Measurements from ENCODE around the gene EXOC4.
"Not testable (repeated sequence)": the region's sequence is repeated elsewhere in the genome, so short reads cannot be mapped to it uniquely, and the experiment has no call there.

EXOC4 gene

GRCh38 chr7:133275446-133276095, 22.7 kb downstream of the EXOC4 start:
- no peak for DNase-seq (ENCODE audit: low read depth)

GRCh38 chr7:133278975-133279374, 26.1 kb downstream of the EXOC4 start:
- not testable (repeated sequence) for DNase-seq (ENCODE audit: low read depth)

GRCh38 chr7:133282094-133282493, 29.2 kb downstream of the EXOC4 start:
- no peak for DNase-seq (ENCODE audit: low read depth)

- DNase-seq (ENCODE audit: low read depth): no peak
These were observed 31.2 kb downstream of the EXOC4 start for GRCh38 chr7:133284092-133284491.

- DNase-seq (ENCODE audit: low read depth): no peak
These were observed 36.1 kb downstream of the EXOC4 start for GRCh38 chr7:133288970-133289369.

GRCh38 chr7:133290041-133290440, 37.2 kb downstream of the EXOC4 start:
- DNase-seq (ENCODE audit: low read depth): no peak

GRCh38 chr7:133290676-133291333, 37.9 kb downstream of the EXOC4 start:
- no peak for DNase-seq (ENCODE audit: low read depth)

- DNase-seq (ENCODE audit: low read depth): no peak
These were observed 39.8 kb downstream of the EXOC4 start for GRCh38 chr7:133292631-133293030.

- no peak for DNase-seq (ENCODE audit: low read depth)
These were observed 40.7 kb downstream of the EXOC4 start for GRCh38 chr7:133293384-133294160.

GRCh38 chr7:133294234-133294633, 41.4 kb downstream of the EXOC4 start:
- DNase-seq (ENCODE audit: low read depth): no peak

- DNase-seq (ENCODE audit: low read depth): no peak
These were observed 42.6 kb downstream of the EXOC4 start for GRCh38 chr7:133295484-133295883.

- no peak for DNase-seq (ENCODE audit: low read depth)
These were observed 44.2 kb downstream of the EXOC4 start for GRCh38 chr7:133297093-133297492.

- no peak for DNase-seq (ENCODE audit: low read depth)
These were observed 45.2 kb downstream of the EXOC4 start for GRCh38 chr7:133298080-133298479.

- no peak for DNase-seq (ENCODE audit: low read depth)
These were observed 46.8 kb downstream of the EXOC4 start for GRCh38 chr7:133299676-133300075.

GRCh38 chr7:133300088-133300487, 47.2 kb downstream of the EXOC4 start:
- no peak for DNase-seq (ENCODE audit: low read depth)

- DNase-seq (ENCODE audit: low read depth): no peak
These were observed 47.9 kb downstream of the EXOC4 start for GRCh38 chr7:133300811-133301210.

- DNase-seq (ENCODE audit: low read depth): no peak
These were observed 48.6 kb downstream of the EXOC4 start for GRCh38 chr7:133301444-133301843.

GRCh38 chr7:133303372-133303771, 50.5 kb downstream of the EXOC4 start:
- DNase-seq (ENCODE audit: low read depth): no peak

- DNase-seq (ENCODE audit: low read depth): no peak
These were observed 51.1 kb downstream of the EXOC4 start for GRCh38 chr7:133303931-133304330.

- no peak for DNase-seq (ENCODE audit: low read depth)
These were observed 56.5 kb downstream of the EXOC4 start for GRCh38 chr7:133309333-133309732.

GRCh38 chr7:133310232-133310862, 57.5 kb downstream of the EXOC4 start:
- DNase-seq (ENCODE audit: low read depth): no peak

- DNase-seq (ENCODE audit: low read depth): no peak
These were observed 60.7 kb downstream of the EXOC4 start for GRCh38 chr7:133313575-133313974.

- no peak for DNase-seq (ENCODE audit: low read depth)
These were observed 61.2 kb downstream of the EXOC4 start for GRCh38 chr7:133314084-133314483.

Measured in fibroblast of the conjunctiva (primary cell).